ENCODE results near the gene EDIL3. TPM values are rescaled to one million over a fixed set of nuclear protein-coding genes. Genes with fewer than 3 reads are reported as not detected.
"Not testable (repeated sequence)": the region's sequence is repeated elsewhere in the genome, so short reads cannot be mapped to it uniquely, and the experiment has no call there.

EDIL3 gene
- polyA plus RNA-seq, 1 donor, result 11.6 TPM

DNA sequence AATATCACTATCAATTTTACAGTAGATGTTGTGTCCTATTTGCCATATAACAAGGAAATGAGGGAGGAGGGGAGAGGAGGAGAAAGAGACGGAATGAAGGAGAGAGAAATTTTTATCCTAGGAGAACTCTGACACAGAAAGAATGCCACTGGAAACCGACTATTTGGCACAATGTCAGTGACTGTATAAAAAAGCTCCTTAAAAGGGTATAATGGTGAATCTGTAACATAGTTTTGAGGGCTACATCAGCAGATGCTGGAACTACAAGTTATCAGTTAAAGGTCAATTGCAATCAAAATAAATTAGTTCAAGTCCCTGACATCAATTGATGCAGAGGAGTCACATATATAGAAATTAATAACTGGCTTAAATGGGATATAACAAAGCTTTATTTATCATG is 5.7 kb downstream of the EDIL3 start:
- DNase-seq (ENCODE audit: low read depth), result no peak

- no peak for DNase-seq (ENCODE audit: low read depth)
These were observed 6.3 kb downstream of the EDIL3 start for GRCh38 chr5:84378420-84378819.

GRCh38 chr5:84376346-84376745 is 8.3 kb downstream of the EDIL3 start:
- DNase-seq (ENCODE audit: low read depth), result no peak

- no peak for DNase-seq (ENCODE audit: low read depth)
These were observed 10.1 kb downstream of the EDIL3 start for GRCh38 chr5:84374568-84374967.

DNA sequence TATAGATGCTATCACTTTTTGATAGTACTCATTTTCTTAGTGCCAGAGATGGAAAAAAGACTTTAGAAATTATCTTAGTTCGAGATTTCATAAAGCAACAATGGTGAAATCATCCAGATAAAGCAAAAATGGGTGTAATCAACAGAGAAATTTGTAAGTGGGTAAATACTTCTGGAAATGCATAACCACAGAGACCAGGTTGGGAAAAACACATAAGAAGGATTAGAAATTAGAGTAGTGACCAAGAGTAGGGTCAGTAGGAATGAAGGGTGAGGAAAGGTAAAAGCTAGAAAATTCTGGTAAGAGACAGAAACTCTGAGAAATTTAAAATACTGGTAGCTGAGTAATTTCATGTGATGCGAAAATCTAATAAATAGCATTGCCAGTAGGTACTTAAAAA is 11.2 kb downstream of the EDIL3 start:
- DNase-seq (ENCODE audit: low read depth), result no peak

DNA sequence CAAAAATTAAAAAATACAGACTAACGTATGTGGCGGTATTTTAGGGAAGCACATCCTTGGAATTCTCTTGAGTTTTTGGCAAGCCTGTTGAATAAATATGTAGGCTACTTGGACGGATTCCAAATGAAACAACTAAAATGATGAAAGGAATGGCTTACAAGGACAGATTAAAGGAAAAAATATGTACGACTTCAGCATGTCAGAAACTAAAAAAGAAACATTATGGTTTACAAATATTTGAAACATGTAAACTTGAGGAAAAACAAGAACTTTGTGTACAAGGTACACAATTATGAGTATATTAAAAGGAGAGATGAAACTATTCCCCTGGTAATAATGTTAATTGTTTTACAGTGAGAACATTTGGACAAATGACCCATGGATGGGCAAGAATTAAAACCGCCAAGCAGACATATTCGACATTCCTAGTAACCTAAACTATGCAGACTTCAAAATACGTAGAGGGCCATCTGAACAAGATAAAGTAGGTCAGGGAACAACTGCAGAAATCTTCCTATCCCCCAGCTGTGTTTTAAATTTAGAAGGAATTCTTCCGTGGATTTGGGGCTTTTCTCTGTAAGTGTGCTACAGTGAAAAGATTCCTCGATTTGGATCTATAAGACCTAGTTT is 12.5 kb downstream of the EDIL3 start:
- DNase-seq (ENCODE audit: low read depth), result no peak

DNA sequence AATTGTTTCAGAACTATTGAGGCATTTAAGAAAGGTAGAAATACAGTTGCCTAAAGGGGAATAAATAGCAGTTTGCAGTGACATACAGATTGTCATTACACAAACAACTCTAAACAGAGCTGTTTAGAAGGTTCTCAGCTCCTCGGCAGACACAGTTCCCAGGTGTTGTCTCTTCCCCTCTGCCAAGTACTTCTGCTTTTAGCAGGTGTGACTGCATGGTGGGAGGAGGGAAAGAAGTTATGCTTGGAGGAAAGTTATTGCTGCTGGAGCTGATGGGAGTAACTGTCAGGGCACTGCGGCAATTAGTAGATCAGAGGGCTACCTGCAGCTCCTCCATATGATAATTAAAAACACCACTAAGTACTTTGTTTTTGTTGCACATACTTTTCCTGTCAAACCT is 14.5 kb downstream of the EDIL3 start:
- DNase-seq (ENCODE audit: low read depth), result no peak

DNA sequence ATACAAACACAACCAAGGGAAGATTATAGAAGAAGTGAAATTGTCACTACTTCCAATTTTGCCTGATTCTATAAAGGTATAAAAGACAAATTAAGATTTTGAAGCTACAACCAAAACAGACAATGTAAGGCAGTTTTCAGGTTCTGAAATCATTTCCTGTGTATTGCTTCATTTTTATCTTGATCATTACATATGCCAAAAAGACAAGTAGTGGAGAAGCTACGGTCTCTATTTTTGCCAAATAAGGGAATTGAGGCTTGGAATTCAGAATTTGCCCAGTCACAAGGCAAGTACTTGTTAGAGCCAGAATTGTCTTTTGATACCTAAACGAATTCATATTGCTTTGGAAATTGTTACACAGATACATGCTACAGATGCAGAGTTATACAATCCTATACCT is 20.6 kb downstream of the EDIL3 start:
- DNase-seq (ENCODE audit: low read depth), result no peak

DNA sequence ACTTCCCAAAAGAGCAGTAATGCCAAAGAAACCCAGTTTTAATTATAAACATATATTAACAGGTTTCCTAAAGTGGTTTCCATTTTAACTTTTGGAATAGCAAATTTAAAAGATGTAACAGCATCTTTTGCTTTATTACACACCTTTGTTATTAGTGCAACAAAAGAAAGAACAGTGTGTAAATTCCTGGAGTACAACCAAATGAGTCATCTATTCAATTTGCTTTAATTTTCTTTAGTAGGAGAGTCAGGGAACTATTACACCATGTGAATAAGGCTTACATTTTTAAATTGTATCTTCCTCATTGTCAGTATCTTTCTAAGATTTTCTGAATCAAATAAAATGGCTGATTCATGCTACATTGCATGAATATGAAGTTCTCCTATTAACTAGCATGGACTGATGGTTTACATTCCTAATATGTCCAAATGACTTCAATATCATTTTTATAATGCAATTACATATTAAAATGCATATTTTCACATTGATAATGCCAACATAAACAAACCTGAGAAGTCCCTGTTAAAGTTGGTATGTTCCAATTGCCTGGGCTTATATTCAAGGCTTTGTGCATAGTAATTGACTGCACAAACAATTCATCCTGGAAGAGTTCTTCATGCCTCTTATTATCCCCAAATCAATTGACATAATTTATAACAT is 22.5 kb downstream of the EDIL3 start:
- DNase-seq (ENCODE audit: low read depth), result no peak

DNA sequence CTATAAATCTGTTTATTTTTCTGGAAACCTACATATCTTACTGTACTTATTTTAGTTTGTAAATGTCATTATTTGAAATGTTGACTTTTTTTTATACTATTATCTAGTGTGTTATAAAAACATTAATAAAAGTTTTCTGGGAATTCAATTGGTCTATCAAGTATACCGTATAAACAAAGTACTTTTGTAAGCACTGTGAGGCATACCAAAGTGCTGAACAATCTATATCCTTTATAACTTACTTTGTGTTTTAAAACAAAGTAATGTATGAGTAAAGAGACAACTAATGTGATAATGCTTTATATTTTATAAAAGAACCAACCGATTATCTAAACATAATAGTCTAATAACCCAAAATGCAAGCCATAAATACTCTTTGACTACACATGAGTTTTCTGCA is 23.1 kb downstream of the EDIL3 start:
- DNase-seq (ENCODE audit: low read depth), result no peak

DNA sequence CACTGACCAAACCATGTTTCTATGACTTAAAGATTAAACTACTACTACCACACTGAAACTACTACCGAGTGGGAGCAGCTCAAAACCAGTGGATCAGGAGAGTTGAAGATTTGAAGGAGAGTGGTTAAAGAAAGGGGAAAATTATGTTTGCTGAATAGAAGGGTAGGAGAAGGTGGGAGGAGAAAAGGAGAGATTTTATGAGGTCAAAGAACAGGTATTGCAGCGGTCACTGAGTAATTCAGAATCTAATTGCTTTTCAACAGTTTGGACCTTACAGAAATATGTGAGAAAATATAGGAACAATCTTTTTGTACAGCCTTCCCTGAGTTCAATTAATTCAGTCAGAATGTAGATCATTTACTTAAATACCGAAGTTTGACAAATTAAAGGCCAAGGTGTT is 24.6 kb downstream of the EDIL3 start:
- no peak for DNase-seq (ENCODE audit: low read depth)

- DNase-seq (ENCODE audit: low read depth), result no peak
These were observed 30.6 kb downstream of the EDIL3 start for GRCh38 chr5:84354101-84354500.

DNA sequence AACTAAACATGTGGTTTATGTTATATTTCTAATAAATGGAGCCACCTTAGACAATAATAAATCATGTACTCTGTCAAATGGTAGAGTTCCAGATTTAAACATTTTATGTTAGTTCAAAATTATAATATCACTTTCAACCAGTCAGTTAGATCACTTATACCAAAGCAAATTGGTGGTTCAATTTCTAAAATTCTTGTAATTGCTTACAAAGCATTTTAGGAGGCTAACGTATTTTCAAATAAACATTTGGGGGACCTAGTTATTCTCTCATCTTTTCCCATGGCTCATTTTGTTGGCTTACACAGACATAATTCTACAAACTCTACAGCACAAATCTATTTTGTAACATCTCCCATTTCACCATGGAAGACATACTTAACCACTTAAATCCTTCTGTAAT is 39.9 kb downstream of the EDIL3 start:
- DNase-seq (ENCODE audit: low read depth), result no peak

- no peak for DNase-seq (ENCODE audit: low read depth)
These were observed 41.5 kb downstream of the EDIL3 start for GRCh38 chr5:84343171-84343570.

- no peak for DNase-seq (ENCODE audit: low read depth)
These were observed 52.6 kb downstream of the EDIL3 start for GRCh38 chr5:84332106-84332505.

DNA sequence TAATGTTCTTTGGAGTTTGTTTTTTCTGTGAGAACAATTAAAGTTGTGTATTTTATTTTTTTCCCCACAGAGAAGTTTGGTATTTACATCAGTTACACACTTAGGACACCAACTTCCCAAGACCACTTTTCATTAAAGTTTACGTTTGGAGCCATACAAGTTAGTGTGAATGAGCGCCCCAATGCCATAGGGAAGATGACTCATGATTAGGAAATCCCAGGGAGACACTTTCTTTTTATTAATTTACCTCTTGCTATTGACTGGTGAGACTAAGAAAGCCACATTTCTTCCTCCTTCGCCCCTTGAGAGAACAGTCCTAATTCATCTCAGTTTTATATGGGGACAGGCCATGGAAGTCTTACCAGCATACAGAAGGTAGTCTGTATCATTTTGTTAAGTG is 57.1 kb downstream of the EDIL3 start:
- DNase-seq (ENCODE audit: low read depth), result no peak

- no peak for DNase-seq (ENCODE audit: low read depth)
These were observed 62.0 kb downstream of the EDIL3 start for GRCh38 chr5:84322646-84323045.

- DNase-seq (ENCODE audit: low read depth), result not testable (repeated sequence)
These were observed 66.9 kb downstream of the EDIL3 start for GRCh38 chr5:84317826-84318225.

DNA sequence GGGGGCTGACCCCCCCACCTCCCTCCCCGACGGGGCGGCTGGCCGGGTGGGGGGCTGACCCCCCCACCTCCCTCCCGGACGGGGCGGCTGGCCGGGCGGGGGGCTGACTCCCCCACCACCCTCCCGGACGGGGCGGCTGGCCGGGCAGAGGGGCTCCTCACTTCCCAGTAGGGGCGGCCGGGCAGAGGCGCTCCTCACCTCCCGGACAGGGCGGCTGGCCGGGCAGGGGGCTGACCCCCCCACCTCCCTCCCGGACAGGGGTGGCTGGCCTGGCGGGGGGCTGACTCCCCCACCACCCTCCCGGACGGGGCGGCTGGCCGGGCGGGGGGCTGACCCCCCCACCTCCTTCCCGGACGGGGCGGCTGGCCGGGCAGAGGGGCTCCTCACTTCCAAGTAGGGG is 72.4 kb downstream of the EDIL3 start:
- DNase-seq (ENCODE audit: low read depth), result not testable (repeated sequence)

DNA sequence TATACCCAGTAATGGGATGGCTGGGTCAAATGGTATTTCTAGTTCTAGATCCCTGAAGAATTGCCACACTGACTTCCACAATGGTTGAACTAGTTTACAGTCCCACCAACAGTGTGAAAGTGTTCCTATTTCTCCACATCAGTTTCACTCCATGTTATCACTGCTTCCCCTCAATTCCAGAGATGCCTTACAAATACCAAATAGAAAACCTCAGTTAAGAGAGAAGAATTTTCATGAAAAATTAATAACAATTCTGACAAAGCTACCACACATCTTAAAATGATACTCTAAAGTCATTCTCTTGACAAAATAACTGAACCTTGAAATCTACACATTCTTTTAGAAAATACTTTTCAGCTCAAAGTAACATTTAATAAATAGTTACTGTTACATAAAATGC is 74.8 kb downstream of the EDIL3 start:
- DNase-seq (ENCODE audit: low read depth), result not testable (repeated sequence)

DNA sequence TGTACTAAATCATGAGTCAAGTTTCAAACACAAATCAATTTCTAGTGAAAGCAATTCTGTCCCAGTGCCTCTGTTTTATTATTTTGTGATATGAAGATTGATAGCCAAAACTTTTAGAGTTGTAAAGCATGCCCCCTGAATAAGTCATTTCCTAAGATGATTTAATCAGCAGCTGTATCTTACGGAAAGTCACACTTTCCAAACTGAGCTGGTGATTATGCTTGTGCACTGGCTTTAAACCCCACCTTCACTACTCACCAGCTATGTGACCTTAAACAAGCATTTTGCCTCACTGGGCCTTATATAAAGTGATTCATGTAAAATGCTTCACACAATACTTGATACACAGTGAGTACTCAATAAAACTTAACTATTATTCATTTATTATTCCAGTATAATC is 78.1 kb downstream of the EDIL3 start:
- DNase-seq (ENCODE audit: low read depth), result no peak

GRCh38 chr5:84304599-84304998 is 80.1 kb downstream of the EDIL3 start:
- no peak for DNase-seq (ENCODE audit: low read depth)

DNA sequence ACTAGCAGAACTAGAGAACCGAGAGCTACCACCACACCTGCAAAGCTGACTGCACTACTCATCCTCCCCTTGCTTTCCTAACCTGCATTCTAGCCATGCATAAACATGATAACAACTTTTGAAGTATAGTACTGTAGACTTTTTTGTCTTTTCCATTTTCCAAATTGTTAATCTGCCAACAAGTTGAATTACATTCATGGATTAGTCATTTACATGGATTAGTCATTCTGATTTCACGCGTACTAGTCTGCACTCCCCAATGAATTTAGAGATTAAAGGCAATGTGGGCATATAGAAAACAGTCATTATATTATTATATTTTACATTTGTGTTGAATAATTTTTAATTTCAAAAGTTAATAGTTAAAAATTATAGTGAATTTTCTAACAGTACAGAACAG is 81.4 kb downstream of the EDIL3 start:
- no peak for DNase-seq (ENCODE audit: low read depth)

DNA sequence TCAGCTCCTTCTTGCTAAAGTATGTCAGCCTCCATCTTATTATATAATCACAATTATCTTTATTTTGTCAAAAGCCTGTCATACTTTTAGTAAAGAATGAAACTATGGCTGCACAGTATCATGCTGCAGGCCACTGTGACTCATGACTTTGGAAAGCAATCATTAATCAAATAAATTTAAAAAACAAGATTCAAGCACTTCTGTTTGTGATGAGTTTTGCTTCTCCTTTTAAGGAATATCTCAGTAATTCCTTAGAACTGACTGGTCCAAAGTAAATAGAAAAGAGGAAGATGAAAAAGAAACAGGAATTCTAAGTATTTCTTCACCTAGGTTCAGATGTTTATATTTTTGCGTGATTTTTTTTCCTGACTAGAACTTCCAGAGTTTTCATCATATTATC is 83.1 kb downstream of the EDIL3 start:
- DNase-seq (ENCODE audit: low read depth), result no peak

Measured in forelimb muscle (tissue), 1 donor.